NCI-H1930 (cell line): Measurements from ENCODE around the gene NKAIN4.

Experiments
- DNase-seq, 2 experiments: peaks; one replicate each; lab custom pipeline; 2025; lab: John Stamatoyannopoulos, UW

NKAIN4 gene

GRCh38 chr20:63288581-63289251, 34.5 kb upstream of the NKAIN4 start:
- no peak for DNase-seq

GRCh38 chr20:63287697-63288580, 33.7 kb upstream of the NKAIN4 start:
- DNase-seq, result no peak

- no peak for DNase-seq
Measured at GRCh38 chr20:63286781-63287696, 32.8 kb upstream of the NKAIN4 start.

GRCh38 chr20:63285636-63286615, 31.7 kb upstream of the NKAIN4 start:
- DNase-seq, result no peak

GRCh38 chr20:63284981-63285524, 30.8 kb upstream of the NKAIN4 start:
- DNase-seq, result no peak

GRCh38 chr20:63284544-63284949, 30.3 kb upstream of the NKAIN4 start:
- DNase-seq, result no peak

GRCh38 chr20:63284083-63284440, 29.8 kb upstream of the NKAIN4 start:
- no peak for DNase-seq

GRCh38 chr20:63283397-63284082, 29.3 kb upstream of the NKAIN4 start:
- no peak for DNase-seq

GRCh38 chr20:63282946-63283345, 28.7 kb upstream of the NKAIN4 start:
- no peak for DNase-seq

- no peak for DNase-seq
Measured at GRCh38 chr20:63281742-63282665, 27.7 kb upstream of the NKAIN4 start.

GRCh38 chr20:63280929-63281545, 26.8 kb upstream of the NKAIN4 start:
- no peak for DNase-seq

- DNase-seq, result no peak
Measured at GRCh38 chr20:63280371-63280770, 26.1 kb upstream of the NKAIN4 start.

- no peak for DNase-seq
Measured at GRCh38 chr20:63279931-63280330, 25.7 kb upstream of the NKAIN4 start.

GRCh38 chr20:63278661-63279060, 24.4 kb upstream of the NKAIN4 start:
- no peak for DNase-seq

GRCh38 chr20:63277466-63278272, 23.4 kb upstream of the NKAIN4 start:
- DNase-seq, result no peak

- DNase-seq, result no peak
Measured at GRCh38 chr20:63276956-63277355, 22.7 kb upstream of the NKAIN4 start.

GRCh38 chr20:63275825-63276224, 21.6 kb upstream of the NKAIN4 start:
- DNase-seq, result no peak
